Ovary (tissue), 3 donors: Measurements from ENCODE around the gene FGF2.

ENCODE experiments used
- EP300 ChIP-seq: sonication (generic); formaldehyde crosslinking; IDR thresholded peaks from one replicate; pipeline ENCODE4 v1.6.1; 2017; ENCODE audit warnings: antibody characterized with exemption
- POLR2A ChIP-seq: fragments of 450-650 bp; IDR thresholded peaks from one replicate; pipeline ENCODE4 v1.6.1; 2017; ENCODE audit warnings: antibody characterized with exemption, mild to moderate bottlenecking, moderate library complexity
- TF ChIP-seq, protein P1 (sequence below), 3 donors: fragments of 450-650 bp in 2 of 3; fragments of 200-600 bp in 1 of 3; IDR thresholded peaks; one replicate each; pipeline versions ENCODE4 v1.5.1 to v1.8.0; 2016 to 2022; ENCODE audit warnings: antibody characterized with exemption in 3 of 3, mild to moderate bottlenecking in 1 of 3
- donor health status: DM: no; HTN: no; CAD: no.

DNA sequence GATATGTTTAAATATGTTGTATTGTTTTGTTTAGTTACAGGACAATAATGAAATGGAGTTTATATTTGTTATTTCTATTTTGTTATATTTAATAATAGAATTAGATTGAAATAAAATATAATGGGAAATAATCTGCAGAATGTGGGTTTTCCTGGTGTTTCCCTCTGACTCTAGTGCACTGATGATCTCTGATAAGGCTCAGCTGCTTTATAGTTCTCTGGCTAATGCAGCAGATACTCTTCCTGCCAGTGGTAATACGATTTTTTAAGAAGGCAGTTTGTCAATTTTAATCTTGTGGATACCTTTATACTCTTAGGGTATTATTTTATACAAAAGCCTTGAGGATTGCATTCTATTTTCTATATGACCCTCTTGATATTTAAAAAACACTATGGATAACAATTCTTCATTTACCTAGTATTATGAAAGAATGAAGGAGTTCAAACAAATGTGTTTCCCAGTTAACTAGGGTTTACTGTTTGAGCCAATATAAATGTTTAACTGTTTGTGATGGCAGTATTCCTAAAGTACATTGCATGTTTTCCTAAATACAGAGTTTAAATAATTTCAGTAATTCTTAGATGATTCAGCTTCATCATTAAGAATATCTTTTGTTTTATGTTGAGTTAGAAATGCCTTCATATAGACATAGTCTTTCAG lies 68.8 kb downstream of the FGF2 start:
- TF ChIP-seq, protein P1, sequence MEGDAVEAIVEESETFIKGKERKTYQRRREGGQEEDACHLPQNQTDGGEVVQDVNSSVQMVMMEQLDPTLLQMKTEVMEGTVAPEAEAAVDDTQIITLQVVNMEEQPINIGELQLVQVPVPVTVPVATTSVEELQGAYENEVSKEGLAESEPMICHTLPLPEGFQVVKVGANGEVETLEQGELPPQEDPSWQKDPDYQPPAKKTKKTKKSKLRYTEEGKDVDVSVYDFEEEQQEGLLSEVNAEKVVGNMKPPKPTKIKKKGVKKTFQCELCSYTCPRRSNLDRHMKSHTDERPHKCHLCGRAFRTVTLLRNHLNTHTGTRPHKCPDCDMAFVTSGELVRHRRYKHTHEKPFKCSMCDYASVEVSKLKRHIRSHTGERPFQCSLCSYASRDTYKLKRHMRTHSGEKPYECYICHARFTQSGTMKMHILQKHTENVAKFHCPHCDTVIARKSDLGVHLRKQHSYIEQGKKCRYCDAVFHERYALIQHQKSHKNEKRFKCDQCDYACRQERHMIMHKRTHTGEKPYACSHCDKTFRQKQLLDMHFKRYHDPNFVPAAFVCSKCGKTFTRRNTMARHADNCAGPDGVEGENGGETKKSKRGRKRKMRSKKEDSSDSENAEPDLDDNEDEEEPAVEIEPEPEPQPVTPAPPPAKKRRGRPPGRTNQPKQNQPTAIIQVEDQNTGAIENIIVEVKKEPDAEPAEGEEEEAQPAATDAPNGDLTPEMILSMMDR (IDR thresholded peaks at IDR 0.05): no peak
- no peak for TF ChIP-seq EP300
- TF ChIP-seq POLR2A: no peak
